Stimulated activated CD4-positive, alpha-beta T cell treated with anti-CD3 and anti-CD28 coated beads, Interleukin-1b, Interleukin-23, amount 100 ng/mL, for 24 hours (primary cell): ENCODE measurements around the gene ERI3.

Experiments
- DNase-seq, 4 experiments: peaks; one replicate each; pipeline ENCODE4 v3.0.0-alpha.2; 2020; ENCODE audit warnings: low read depth in 4 of 4, low spot score in 1 of 4

Gene ERI3

GRCh38 chr1:44263568-44264450 is 91.2 kb downstream of the ERI3 start:
- DNase-seq: no peak

- DNase-seq: no peak
Observed at GRCh38 chr1:44262816-44263567, 92.1 kb downstream of the ERI3 start.

- no peak for DNase-seq
Observed at GRCh38 chr1:44262414-44262813, 92.6 kb downstream of the ERI3 start.

DNA sequence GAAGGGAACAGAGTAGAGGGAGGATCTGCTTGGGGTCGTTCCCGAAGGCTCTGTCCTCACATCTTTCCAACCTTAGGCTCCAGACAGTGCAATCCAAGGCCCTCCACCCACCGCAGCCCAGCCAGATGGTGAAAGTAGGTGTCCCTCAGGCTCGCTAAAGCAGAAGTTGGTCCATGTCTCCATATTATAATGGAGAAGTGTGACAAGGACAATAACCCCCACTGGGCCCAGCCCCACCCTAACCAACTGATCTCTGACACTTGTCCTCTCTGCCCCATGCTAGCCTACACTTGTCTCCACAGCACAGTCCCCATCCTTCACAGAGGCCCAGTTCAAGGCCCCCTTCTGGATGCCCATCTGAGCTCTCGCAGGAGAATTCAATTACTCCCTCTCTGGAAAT is 93.1 kb downstream of the ERI3 start:
- DNase-seq: no peak

DNA sequence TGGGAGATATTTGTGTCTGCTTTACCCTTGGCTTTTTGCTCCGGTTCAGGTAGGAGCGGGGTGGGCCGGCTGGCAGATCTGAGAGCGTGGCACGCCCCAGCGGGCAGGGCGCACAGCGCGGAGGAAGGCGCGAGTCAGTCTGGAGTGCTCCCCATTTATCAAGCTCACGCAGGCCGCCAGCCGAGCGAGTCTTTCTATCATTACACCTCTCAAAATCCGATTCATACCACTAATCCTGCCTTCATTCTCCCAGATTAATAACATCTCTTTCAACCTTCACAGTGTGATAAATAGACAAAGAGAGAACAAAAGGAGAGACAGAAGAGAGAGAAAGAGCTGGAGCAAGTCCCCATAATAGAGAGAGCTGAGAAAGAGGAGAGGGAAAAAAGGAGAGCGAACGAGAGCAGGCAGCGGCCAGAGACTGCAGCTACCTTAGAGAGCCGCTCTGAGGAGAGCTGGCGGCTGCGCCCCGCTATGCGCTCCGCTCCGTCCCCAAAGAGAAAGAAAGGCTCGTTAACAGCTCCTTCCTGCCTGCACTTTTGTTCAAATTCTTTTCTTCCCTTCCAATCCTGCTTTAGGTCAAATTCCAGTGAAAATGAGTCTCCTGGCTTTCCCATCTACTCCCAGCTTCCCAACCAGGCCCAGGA is 93.8 kb downstream of the ERI3 start:
- DNase-seq: no peak

DNA sequence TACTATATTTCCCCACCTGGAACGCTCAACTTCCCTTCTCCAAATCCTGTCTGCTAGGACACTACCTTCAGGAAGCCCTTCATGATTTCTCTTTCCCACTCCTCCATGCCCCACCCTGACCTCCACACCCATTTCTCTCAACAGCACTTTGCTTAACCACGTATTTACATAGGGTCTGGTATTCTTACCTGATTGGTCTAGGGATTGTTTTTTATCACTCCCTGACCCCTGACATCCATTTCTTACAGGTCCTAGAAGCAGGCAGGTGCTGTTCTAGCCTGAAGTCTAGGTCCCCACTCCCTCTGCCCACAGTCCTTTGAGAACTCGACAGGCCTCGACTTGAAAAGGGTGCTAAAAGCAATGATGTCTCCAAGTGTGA is 94.3 kb downstream of the ERI3 start:
- DNase-seq: no peak

- no peak for DNase-seq
Observed at GRCh38 chr1:44259090-44259489, 96.0 kb downstream of the ERI3 start.

DNA sequence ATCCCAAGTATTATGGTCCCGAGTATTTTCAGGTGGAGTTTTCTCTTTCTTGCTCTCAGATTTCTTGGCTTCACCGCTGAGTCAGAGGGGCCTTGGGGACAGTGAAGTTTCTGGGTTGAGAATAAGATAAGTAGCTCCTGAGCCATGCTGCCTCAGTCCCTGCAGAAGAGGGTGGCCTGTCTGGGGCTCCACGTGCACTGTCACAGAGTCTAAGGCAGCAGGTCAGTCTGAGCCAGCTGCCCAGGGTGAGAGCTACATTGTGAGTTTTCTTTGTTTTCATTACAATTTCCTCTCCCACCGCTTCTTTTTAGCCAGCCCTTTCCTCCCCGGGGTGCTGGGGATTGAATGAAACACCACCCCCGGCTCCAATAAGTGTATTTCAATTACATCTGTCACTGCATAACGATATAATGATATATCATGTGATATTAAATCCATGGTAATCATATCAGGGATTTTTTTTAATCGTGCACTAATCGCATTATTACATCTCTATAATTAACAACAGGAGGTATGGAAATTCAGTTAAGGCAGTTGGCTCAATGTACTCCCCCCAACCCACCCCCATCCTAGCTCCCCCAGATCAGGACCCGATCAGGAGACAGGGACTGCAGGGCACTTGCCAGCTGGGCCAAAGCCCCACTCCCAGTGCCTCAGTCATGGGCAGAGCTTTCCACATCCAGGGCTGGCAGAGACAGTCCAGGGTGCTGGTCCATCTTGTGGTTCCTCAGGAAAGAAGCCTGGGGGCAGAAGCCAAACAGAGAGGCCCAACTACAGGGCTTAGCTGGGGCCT is 98.1 kb downstream of the ERI3 start:
- DNase-seq: no peak

DNA sequence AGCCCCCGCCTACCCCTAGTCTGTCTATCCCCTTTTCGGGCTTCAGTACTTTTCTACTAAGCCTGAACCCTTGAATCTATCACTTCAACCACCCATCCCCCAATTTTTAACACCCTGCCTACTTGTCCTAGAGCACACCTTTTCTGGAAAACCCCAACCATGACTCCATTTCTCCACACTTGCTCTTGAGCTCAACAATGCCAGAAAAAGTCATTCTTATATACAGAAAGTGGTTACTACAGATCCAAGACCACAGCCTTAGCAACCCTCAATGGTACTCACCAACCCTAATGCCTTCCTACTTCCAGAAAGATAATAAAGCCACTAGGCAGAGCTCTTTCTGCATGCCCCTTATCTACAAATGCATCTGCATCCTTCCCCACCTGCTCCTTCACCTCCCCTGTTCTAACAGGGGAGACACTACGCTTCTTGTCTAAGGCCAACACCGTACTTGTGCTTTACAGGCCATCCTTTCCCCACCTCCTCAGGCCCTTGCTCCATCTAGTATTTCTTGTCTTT is 100.6 kb downstream of the ERI3 start:
- DNase-seq: no peak

GRCh38 chr1:44251989-44252671 is 102.9 kb downstream of the ERI3 start:
- no peak for DNase-seq

GRCh38 chr1:44251486-44251885 is 103.6 kb downstream of the ERI3 start:
- no peak for DNase-seq

GRCh38 chr1:44250068-44250781 is 104.8 kb downstream of the ERI3 start:
- DNase-seq: no peak

DNA sequence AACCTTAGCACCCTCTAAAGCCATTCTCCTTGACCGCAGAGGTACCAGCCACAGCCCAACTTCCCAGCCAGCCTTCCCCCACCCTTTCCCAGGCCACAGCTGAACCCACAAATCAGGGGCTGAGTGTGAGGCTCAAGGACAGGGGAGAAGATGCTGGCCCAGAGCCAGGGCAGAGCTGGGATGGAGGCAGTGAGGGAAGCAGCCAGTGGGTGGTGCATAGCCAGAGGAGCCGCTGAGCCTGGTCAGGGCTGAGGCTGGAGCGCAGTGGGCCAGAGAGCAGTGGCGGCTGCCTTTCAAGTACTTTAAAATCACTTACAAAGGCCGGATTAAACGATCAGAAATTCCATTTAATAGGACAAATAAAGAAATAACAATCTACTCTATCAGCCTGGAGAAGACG is 105.5 kb downstream of the ERI3 start:
- DNase-seq: no peak

GRCh38 chr1:44246806-44247205 is 108.3 kb downstream of the ERI3 start:
- no peak for DNase-seq

DNA sequence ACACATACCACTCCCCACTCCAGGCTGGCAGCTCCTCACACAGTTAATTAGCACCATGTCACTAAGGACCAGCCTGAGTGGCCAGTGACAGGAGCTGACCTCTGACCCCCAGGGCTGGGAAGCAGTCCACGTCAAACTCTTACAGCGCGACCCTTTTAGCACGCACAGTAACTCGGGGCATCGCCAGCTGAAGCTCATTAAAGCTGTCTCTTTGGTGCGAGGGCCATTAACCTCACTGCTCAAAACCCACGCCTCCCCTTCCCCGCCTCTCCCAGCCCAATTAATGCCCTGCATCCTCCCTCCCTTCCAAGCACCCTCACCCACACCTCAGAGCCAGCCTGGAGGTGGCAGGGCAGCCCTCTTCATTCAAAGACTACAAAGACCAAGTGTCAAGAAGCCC is 110.1 kb downstream of the ERI3 start:
- DNase-seq: no peak

GRCh38 chr1:44243782-44244495 is 111.1 kb downstream of the ERI3 start:
- DNase-seq: no peak

DNA sequence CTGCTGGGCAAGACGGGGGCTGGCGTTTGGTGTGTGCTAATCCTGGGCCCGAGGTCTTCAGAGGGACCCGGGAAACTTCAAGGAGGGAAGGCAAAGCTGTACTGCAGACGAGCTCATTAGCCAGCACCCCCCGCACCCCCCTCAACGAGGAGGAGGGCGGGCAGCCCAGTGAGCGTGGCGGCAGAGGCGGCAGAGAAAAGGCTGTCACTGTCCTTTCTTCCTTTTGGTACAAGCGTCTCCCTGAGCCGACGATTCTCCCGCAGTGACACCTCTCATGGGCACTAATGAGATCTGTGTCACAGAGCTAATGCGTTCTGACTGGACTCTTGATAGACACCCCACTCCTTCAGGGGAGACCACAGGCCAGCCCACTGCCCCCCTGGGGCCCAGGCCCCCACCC is 112.3 kb downstream of the ERI3 start:
- no peak for DNase-seq

GRCh38 chr1:44240802-44241671 is 114.0 kb downstream of the ERI3 start:
- DNase-seq: no peak
